ENCODE results near the gene TMEM132D.

Gene TMEM132D

GRCh38 chr12:129371268-129371667 lies 532.6 kb downstream of the TMEM132D start:
- DNase-seq (ENCODE audit: low read depth in 2 of 3, low spot score in 1 of 3): no peak

- DNase-seq (ENCODE audit: low read depth in 2 of 3, low spot score in 1 of 3): no peak
These were observed 537.2 kb downstream of the TMEM132D start for GRCh38 chr12:129366656-129367055.

- no peak for DNase-seq (ENCODE audit: low read depth in 2 of 3, low spot score in 1 of 3)
These were observed 540.8 kb downstream of the TMEM132D start for GRCh38 chr12:129363041-129363440.

- no peak for DNase-seq (ENCODE audit: low read depth in 2 of 3, low spot score in 1 of 3)
These were observed 546.6 kb downstream of the TMEM132D start for GRCh38 chr12:129357233-129357632.

- no peak for DNase-seq (ENCODE audit: low read depth in 2 of 3, low spot score in 1 of 3)
These were observed 552.3 kb downstream of the TMEM132D start for GRCh38 chr12:129351481-129351880.

GRCh38 chr12:129339336-129339735 lies 564.5 kb downstream of the TMEM132D start:
- DNase-seq (ENCODE audit: low read depth in 2 of 3, low spot score in 1 of 3): no peak

- DNase-seq (ENCODE audit: low read depth in 2 of 3, low spot score in 1 of 3): no peak
These were observed 566.4 kb downstream of the TMEM132D start for GRCh38 chr12:129337413-129337812.

- DNase-seq (ENCODE audit: low read depth in 2 of 3, low spot score in 1 of 3): no peak
These were observed 568.1 kb downstream of the TMEM132D start for GRCh38 chr12:129335773-129336172.

GRCh38 chr12:129332286-129332685 lies 571.5 kb downstream of the TMEM132D start:
- no peak for DNase-seq (ENCODE audit: low read depth in 2 of 3, low spot score in 1 of 3)

- DNase-seq (ENCODE audit: low read depth in 2 of 3, low spot score in 1 of 3): no peak
These were observed 572.3 kb downstream of the TMEM132D start for GRCh38 chr12:129331356-129332085.

- DNase-seq (ENCODE audit: low read depth in 2 of 3, low spot score in 1 of 3): no peak
These were observed 575.6 kb downstream of the TMEM132D start for GRCh38 chr12:129328235-129328634.

GRCh38 chr12:129325566-129325965 lies 578.3 kb downstream of the TMEM132D start:
- DNase-seq (ENCODE audit: low read depth in 2 of 3, low spot score in 1 of 3): no peak

- DNase-seq (ENCODE audit: low read depth in 2 of 3, low spot score in 1 of 3): no peak
These were observed 591.8 kb downstream of the TMEM132D start for GRCh38 chr12:129312048-129312447.

- DNase-seq (ENCODE audit: low read depth in 2 of 3, low spot score in 1 of 3): no peak
These were observed 593.5 kb downstream of the TMEM132D start for GRCh38 chr12:129310346-129310745.

GRCh38 chr12:129305851-129306250 lies 598.0 kb downstream of the TMEM132D start:
- no peak for DNase-seq (ENCODE audit: low read depth in 2 of 3, low spot score in 1 of 3)

- DNase-seq (ENCODE audit: low read depth in 2 of 3, low spot score in 1 of 3): no peak
These were observed 599.3 kb downstream of the TMEM132D start for GRCh38 chr12:129304529-129304928.

- DNase-seq (ENCODE audit: low read depth in 2 of 3, low spot score in 1 of 3): no peak
These were observed 603.8 kb downstream of the TMEM132D start for GRCh38 chr12:129300011-129300410.

GRCh38 chr12:129298921-129299320 lies 604.9 kb downstream of the TMEM132D start:
- DNase-seq (ENCODE audit: low read depth in 2 of 3, low spot score in 1 of 3): no peak

- no peak for DNase-seq (ENCODE audit: low read depth in 2 of 3, low spot score in 1 of 3)
These were observed 607.2 kb downstream of the TMEM132D start for GRCh38 chr12:129296671-129297070.

- DNase-seq (ENCODE audit: low read depth in 2 of 3, low spot score in 1 of 3): no peak
These were observed 609.0 kb downstream of the TMEM132D start for GRCh38 chr12:129294868-129295267.

- no peak for DNase-seq (ENCODE audit: low read depth in 2 of 3, low spot score in 1 of 3)
These were observed 624.1 kb downstream of the TMEM132D start for GRCh38 chr12:129279771-129280170.

- no peak for DNase-seq (ENCODE audit: low read depth in 2 of 3, low spot score in 1 of 3)
These were observed 627.3 kb downstream of the TMEM132D start for GRCh38 chr12:129276361-129277060.

All from stimulated activated CD4-positive, alpha-beta T cell treated with anti-CD3 and anti-CD28 coated beads, Interleukin-12 subunit alpha, Interleukin-12 subunit beta, amount 100 ng/mL, for 48 hours (primary cell).